Gastrocnemius medialis (tissue), 4 donors: ENCODE measurements around the gene LRRC8D. TPM values are rescaled to one million over a fixed set of nuclear protein-coding genes. Genes with fewer than 3 reads are reported as not detected.

Experiments
- ATAC-seq, 2 donors: fragments of 150-250 bp; one replicate each; pipeline ENCODE4 v1.9.1; 2016
- DNase-seq, 2 donors: peaks; one replicate each; pipeline ENCODE4 v3.0.0-alpha.2; 2019
- H3K27ac ChIP-seq, 4 donors: fragments of 200-600 bp; sonication (generic); 1 replicate in 1 of 4; 2 replicates in 3 of 4; pipeline ENCODE4 v1.5.1; 2016 to 2018; ENCODE audit warnings: mild to moderate bottlenecking in 2 of 4, moderate library complexity in 1 of 4
- H3K27me3 ChIP-seq, 3 donors: fragments of 200-600 bp; sonication (generic) in 2 of 3; 1 replicate in 1 of 3; 2 replicates in 2 of 3; pipeline versions ENCODE4 v1.5.1 to v1.6.0; 2016 to 2019; ENCODE audit warnings: mild to moderate bottlenecking in 1 of 3, moderate library complexity in 1 of 3
- H3K36me3 ChIP-seq, 2 donors: fragments of 200-600 bp; sonication (generic) in 1 of 2; one replicate each; pipeline ENCODE4 v1.5.1; 2017 to 2018
- H3K4me1 ChIP-seq, 2 donors: fragments of 200-600 bp; sonication (generic) in 1 of 2; one replicate each; pipeline ENCODE4 v1.5.1; 2016 to 2017; ENCODE audit warnings: mild to moderate bottlenecking in 2 of 2
- H3K4me3 ChIP-seq, 4 donors: fragments of 200-600 bp; sonication (generic) in 3 of 4; 1 replicate in 1 of 4; 2 replicates in 3 of 4; pipeline ENCODE4 v1.5.1; 2016 to 2019; ENCODE audit warnings: mild to moderate bottlenecking in 2 of 4
- H3K9me3 ChIP-seq, 3 donors: fragments of 200-600 bp; sonication (generic) in 2 of 3; 1 replicate in 1 of 3; 2 replicates in 2 of 3; pipeline ENCODE4 v1.5.1; 2016 to 2019
- POLR2A ChIP-seq, 2 donors: fragments of 450-650 bp; IDR thresholded peaks; one replicate each; pipeline ENCODE4 v1.6.1; 2017; ENCODE audit warnings: antibody characterized with exemption in 2 of 2, mild to moderate bottlenecking in 2 of 2, moderate library complexity in 2 of 2
- in situ Hi-C, 4 donors: fragments of 200-750 bp; cut with MboI; loops; one replicate each; pipeline versions ENCODE4 v1.15.0 to v1.8.0; 2017; ENCODE audit warnings: low sequenced_read_pairs in 4 of 4
- intact Hi-C: fragments of 100-400 bp; cut with DNase I; formaldehyde crosslinking; loops from one replicate; pipeline ENCODE4 v1.15.1; 2023; ENCODE audit warnings: low total_unique reads
- total RNA-seq, 4 donors: library from RNA; depleted of rRNA; stranded (reverse); fragments of >200 nt; gene quantifications; one replicate each; pipeline versions ENCODE4 v1.1.0 to v1.2.3, GENCODE V29; 2016
- TF ChIP-seq, protein P1 (sequence below), 5 experiments: fragments of 450-650 bp in 3 of 5; fragments of 200-600 bp in 2 of 5; sonication (generic) in 2 of 5; IDR thresholded peaks in 4 of 5; conservative IDR thresholded peaks in 1 of 5; 1 replicate in 4 of 5; 2 replicates in 1 of 5; pipeline ENCODE4 v1.5.1; 2016 to 2019; ENCODE audit warnings: antibody characterized with exemption in 5 of 5, mild to moderate bottlenecking in 3 of 5, moderate library complexity in 3 of 5

Gene LRRC8D
- total RNA-seq, 4 donors from 2014 or later = 3.0 to 15.0 (median 9.2) TPM

DNA sequence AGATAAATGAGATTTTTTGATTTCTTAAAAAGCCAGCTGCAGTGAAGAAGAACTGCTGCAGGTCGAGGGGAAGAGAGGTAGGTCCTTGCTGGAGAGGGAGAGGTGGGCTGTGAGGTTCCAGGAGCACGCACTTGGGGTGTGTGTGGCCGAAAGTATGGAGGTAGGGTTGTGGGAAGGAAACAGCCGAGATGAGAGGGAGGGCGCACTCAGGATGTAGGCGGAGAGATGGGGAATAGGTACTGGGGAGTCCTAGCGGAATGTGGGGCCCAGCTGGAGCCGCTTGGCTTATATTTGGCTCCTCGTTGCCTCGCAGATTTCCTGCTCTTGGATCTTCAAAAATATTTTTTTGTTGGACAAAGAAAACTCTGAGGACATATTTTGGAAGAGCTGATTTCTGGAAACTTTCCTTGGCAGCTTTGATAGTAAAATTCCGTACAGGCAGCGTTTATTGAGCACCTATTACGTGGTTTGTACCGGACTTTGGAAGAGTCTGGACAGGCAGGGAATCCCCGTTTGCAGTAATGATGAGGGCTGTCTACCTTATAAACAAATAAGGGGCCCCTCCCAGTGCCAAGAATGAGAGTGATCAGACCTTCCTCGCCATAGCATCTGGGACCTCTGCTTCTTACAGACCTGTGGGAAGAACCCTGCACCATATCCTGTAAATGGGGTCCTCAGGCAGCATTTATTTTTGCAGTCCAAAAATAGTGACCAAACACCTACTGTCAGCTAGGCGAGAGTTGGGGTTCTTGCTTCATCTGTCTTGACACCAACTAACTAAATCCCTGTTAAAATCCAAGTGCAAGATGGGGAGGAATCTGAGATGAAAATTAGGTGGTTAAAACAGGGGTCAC lies 1.5 kb downstream of the LRRC8D start:
- DNase-seq = no peak
- intact Hi-C loops (loop anchor here (5.0 kb wide), 2 partner anchors 95 to 170 kb away; no protein-coding TSS in a partner anchor), in situ Hi-C loops (no loop called here)
- Histone ChIP-seq H3K9me3 (no peaks in the 10 kb centered on the region), H3K36me3 (no peaks in the 10 kb centered on the region), H3K27me3 (no peaks in the 10 kb centered on the region), H3K4me3 (peak overlapping the region; percentile 83 to 88 (median 86)), H3K4me1 (peaks cover 20 to 37% of the 10 kb centered on the region in 2 donors), H3K27ac (peak overlapping the region in 3 of 4 donors; percentile 77 to 88 (median 78))
- ATAC-seq = no peak
- TF ChIP-seq, protein P1, sequence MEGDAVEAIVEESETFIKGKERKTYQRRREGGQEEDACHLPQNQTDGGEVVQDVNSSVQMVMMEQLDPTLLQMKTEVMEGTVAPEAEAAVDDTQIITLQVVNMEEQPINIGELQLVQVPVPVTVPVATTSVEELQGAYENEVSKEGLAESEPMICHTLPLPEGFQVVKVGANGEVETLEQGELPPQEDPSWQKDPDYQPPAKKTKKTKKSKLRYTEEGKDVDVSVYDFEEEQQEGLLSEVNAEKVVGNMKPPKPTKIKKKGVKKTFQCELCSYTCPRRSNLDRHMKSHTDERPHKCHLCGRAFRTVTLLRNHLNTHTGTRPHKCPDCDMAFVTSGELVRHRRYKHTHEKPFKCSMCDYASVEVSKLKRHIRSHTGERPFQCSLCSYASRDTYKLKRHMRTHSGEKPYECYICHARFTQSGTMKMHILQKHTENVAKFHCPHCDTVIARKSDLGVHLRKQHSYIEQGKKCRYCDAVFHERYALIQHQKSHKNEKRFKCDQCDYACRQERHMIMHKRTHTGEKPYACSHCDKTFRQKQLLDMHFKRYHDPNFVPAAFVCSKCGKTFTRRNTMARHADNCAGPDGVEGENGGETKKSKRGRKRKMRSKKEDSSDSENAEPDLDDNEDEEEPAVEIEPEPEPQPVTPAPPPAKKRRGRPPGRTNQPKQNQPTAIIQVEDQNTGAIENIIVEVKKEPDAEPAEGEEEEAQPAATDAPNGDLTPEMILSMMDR (IDR thresholded peaks at IDR 0.05 in 4 of 5, conservative IDR thresholded peaks at IDR 0.05 in 1 of 5) = no peak
- no peak for TF ChIP-seq POLR2A (IDR thresholded peaks at IDR 0.05)

DNA sequence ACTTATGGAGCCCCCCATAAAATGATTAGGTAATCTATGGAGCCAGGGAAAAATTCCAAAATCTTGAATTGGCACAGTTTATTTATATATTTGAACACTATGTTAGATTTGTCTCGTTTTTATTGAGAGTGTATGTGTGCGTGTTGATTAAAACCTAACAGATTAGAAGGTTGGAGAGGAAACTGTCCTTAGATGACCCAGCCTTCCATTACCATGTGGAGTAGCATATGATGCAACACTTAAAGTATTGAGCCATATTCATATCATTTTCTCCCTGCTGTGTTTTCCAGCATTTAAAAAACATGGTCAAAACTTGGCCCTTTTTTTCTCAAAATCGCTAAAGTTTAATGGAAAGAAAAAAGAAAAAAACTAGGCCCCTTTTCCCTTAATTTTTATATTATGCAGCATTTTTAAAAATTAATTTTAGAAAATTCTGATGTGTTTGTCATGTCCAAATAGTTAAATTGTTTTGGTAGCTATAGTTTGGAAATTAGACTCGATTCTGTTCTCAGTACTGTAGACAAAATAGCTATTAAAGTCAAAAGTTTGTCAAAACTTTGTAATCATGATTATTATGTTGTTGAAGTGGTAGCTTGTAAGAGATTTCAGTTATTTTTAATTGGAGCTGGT lies 2.3 kb downstream of the LRRC8D start:
- H3K9me3 ChIP-seq = no peaks in the 10 kb centered on the region
- peaks cover 20 to 37% of the 10 kb centered on the region in 2 donors for H3K4me1 ChIP-seq
- DNase-seq = no peak
- H3K27ac ChIP-seq = peak overlapping the region; percentile 21 to 88 (median 55)
- peak; percentile 31 to 47 for ATAC-seq
- H3K36me3 ChIP-seq = no peaks in the 10 kb centered on the region
- intact Hi-C loops = loop anchor here (5.0 kb wide), 2 partner anchors 94 to 169 kb away; no protein-coding TSS in a partner anchor
- TF ChIP-seq, protein P1 (IDR thresholded peaks at IDR 0.05 in 4 of 5, conservative IDR thresholded peaks at IDR 0.05 in 1 of 5) = no peak
- TF ChIP-seq POLR2A (IDR thresholded peaks at IDR 0.05) = no peak
- no peaks in the 10 kb centered on the region for H3K27me3 ChIP-seq
- peak overlapping the region in 3 of 4 donors; percentile 9 to 86 (median 85) for H3K4me3 ChIP-seq
- in situ Hi-C loops = no loop called here

DNA sequence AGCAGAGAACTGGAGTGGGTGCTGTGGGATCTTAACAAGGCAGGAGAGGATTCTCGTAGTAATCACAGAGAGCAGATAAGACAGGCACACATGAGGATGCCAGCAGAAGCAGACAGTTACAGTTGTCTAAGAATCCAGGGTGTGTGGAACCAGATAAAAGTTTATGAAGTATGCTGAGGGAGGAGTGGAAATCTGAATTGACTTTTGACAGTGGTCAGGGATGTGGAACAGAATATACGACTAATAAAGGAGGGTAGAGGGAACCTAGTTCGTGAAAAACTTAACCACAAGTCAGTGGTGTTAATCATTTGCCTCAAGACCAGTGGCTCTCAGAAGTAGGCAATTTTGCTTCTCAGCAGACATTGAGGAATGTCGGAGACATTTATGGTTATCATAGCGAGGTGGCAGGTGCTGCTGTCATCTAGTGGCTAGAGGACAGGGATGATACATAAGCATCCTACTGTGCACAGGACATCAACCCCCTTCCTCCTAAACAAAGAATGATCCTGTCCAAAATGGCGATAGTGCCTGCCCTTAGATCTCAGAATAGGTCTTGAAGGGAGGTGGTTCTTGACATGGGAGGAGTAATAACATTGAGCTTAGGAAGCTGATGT lies 3.0 kb downstream of the LRRC8D start:
- Histone ChIP-seq H3K4me3 (no peak overlapping the region), H3K4me1 (peaks cover 20 to 37% of the 10 kb centered on the region in 2 donors), H3K9me3 (no peaks in the 10 kb centered on the region), H3K27me3 (no peaks in the 10 kb centered on the region), H3K36me3 (no peaks in the 10 kb centered on the region), H3K27ac (peak overlapping the region; percentile 21 to 88 (median 55))
- ATAC-seq (no peak), DNase-seq (no peak)
- intact Hi-C loops (loop anchor here (5.0 kb wide), 2 partner anchors 94 to 169 kb away; no protein-coding TSS in a partner anchor), in situ Hi-C loops (no loop called here)
- no peak for TF ChIP-seq POLR2A (IDR thresholded peaks at IDR 0.05)
- TF ChIP-seq, protein P1 (IDR thresholded peaks at IDR 0.05 in 4 of 5, conservative IDR thresholded peaks at IDR 0.05 in 1 of 5) = no peak

DNA sequence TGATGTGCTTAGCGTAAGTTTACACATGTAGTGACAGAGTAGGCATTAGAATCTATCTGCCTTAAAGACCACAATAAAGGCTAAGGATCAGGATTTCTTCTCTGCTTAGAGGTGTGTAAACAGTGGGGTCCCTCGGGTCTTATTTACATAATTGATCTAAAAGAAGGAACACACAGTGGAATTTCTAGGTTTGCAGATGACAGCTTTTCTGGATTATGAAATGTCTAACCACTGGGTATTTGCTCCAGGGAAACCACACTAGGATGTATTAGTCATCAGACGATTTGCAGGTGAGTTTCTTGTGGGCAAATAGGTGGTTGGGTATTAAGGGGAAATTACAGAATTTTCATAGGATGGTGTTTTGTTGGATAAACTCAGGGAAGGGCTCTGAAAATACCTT lies 5.8 kb downstream of the LRRC8D start:
- in situ Hi-C loops = no loop called here
- Histone ChIP-seq H3K36me3 (no peaks in the 10 kb centered on the region), H3K27me3 (no peaks in the 10 kb centered on the region), H3K9me3 (no peaks in the 10 kb centered on the region), H3K27ac (no peak overlapping the region), H3K4me1 (peaks cover 20 to 34% of the 10 kb centered on the region in 2 donors), H3K4me3 (no peak overlapping the region)
- TF ChIP-seq, protein P1 (IDR thresholded peaks at IDR 0.05 in 4 of 5, conservative IDR thresholded peaks at IDR 0.05 in 1 of 5) = no peak
- TF ChIP-seq POLR2A (IDR thresholded peaks at IDR 0.05) = no peak
- DNase-seq = no peak
- intact Hi-C loops = no loop called here
- ATAC-seq = no peak
